Endothelial cell of umbilical vein (primary cell): ENCODE measurements around the gene SYNDIG1.

Experiments
- EZH2 ChIP-seq: IDR thresholded peaks from 2 replicates; pipeline ENCODE4 v1.6.1; 2012; ENCODE audit warnings: borderline replicate concordance, low read depth, mild to moderate bottlenecking, moderate library complexity, low read length, inconsistent platforms; ENCODE audit not compliant: severe bottlenecking
- FOS ChIP-seq: IDR thresholded peaks from 2 replicates; pipeline ENCODE4 v1.6.1; 2011; ENCODE audit warnings: mild to moderate bottlenecking, low read length, moderate library complexity, borderline replicate concordance; ENCODE audit not compliant: insufficient read depth
- GATA2 ChIP-seq: IDR thresholded peaks from 2 replicates; pipeline ENCODE4 v1.7.0; 2011; ENCODE audit warnings: low read depth, mild to moderate bottlenecking, moderate library complexity, mixed read lengths, low read length; ENCODE audit not compliant: insufficient read length, insufficient read depth
- JUN ChIP-seq: IDR thresholded peaks from 2 replicates; pipeline ENCODE4 v1.6.1; 2011; ENCODE audit warnings: borderline replicate concordance, low read depth; ENCODE audit not compliant: insufficient read length, insufficient read depth
- MAX ChIP-seq: IDR thresholded peaks from 2 replicates; pipeline ENCODE4 v1.6.1; 2011; ENCODE audit not compliant: insufficient read depth, insufficient read length
- MYC ChIP-seq: IDR thresholded peaks from one replicate; pipeline ENCODE4 v1.6.1; 2011; ENCODE audit warnings: mild to moderate bottlenecking, low read depth, low read length
- POLR2A ChIP-seq: IDR thresholded peaks from 2 replicates; pipeline ENCODE4 v1.6.1; 2012; ENCODE audit warnings: low read depth, mild to moderate bottlenecking, control low read depth, low read length
- POLR2AphosphoS5 ChIP-seq: IDR thresholded peaks from 2 replicates; pipeline ENCODE4 v1.6.1; 2012; ENCODE audit warnings: low read depth, mild to moderate bottlenecking, control low read depth, low read length, moderate library complexity; ENCODE audit not compliant: insufficient read depth
- TF ChIP-seq, protein P1 (sequence below), 2 donors: IDR thresholded peaks; 1 replicate in 1 of 2; 2 replicates in 1 of 2; pipeline ENCODE4 v1.5.1; 2011; ENCODE audit warnings: low read length in 2 of 2, mild to moderate bottlenecking in 2 of 2, moderate library complexity in 2 of 2, control low read depth in 1 of 2, inconsistent platforms in 1 of 2, low read depth in 1 of 2; ENCODE audit not compliant: insufficient read depth in 1 of 2; ENCODE audit errors: extremely low read depth in 1 of 2

GRCh38 chr20:24533449-24533848, 64.0 kb downstream of the SYNDIG1 start:
- TF ChIP-seq, protein P1, sequence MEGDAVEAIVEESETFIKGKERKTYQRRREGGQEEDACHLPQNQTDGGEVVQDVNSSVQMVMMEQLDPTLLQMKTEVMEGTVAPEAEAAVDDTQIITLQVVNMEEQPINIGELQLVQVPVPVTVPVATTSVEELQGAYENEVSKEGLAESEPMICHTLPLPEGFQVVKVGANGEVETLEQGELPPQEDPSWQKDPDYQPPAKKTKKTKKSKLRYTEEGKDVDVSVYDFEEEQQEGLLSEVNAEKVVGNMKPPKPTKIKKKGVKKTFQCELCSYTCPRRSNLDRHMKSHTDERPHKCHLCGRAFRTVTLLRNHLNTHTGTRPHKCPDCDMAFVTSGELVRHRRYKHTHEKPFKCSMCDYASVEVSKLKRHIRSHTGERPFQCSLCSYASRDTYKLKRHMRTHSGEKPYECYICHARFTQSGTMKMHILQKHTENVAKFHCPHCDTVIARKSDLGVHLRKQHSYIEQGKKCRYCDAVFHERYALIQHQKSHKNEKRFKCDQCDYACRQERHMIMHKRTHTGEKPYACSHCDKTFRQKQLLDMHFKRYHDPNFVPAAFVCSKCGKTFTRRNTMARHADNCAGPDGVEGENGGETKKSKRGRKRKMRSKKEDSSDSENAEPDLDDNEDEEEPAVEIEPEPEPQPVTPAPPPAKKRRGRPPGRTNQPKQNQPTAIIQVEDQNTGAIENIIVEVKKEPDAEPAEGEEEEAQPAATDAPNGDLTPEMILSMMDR (IDR thresholded peaks at IDR 0.05; ENCODE audit: extremely low read depth in 1 of 2, insufficient read depth in 1 of 2, low read depth in 1 of 2, low read length in 2 of 2): no peak
- TF ChIP-seq EZH2: no peak
- no peak for TF ChIP-seq POLR2A
- no peak for TF ChIP-seq MYC
- TF ChIP-seq POLR2AphosphoS5: no peak
- TF ChIP-seq MAX: no peak
- TF ChIP-seq JUN: no peak
- TF ChIP-seq FOS: no peak
- TF ChIP-seq GATA2: no peak
